Measurements from ENCODE around the gene SHISA5. TPM values are rescaled to one million over a fixed set of nuclear protein-coding genes. Genes with fewer than 3 reads are reported as not detected.
A peak's percentile ranks its signal among the peaks of the same experiment; 100 is the strongest.

Gene SHISA5
- total and polyA plus RNA-seq, 2 of the 4 experiments (the other 2 are of a cell fraction) = 82.3 to 162 TPM

- TF ChIP-seq SMC3 (IDR thresholded peaks at IDR 0.05; ENCODE audit: low read depth, low read length) (no peak), MAZ (IDR thresholded peaks at IDR 0.05; ENCODE audit: borderline replicate concordance, low read depth, low read length) (no peak), MXI1 (IDR thresholded peaks at IDR 0.05; ENCODE audit: borderline replicate concordance, low read depth, low read length) (no peak), FOS (IDR thresholded peaks at IDR 0.05; ENCODE audit: low read depth, low read length) (no peak), BHLHE40 (IDR thresholded peaks at IDR 0.05; ENCODE audit: low read depth, low read length) (no peak), CTCF (conservative IDR thresholded peaks at IDR 0.05; ENCODE audit: low read depth, low read length) (no peak), RCOR1 (IDR thresholded peaks at IDR 0.05; ENCODE audit: insufficient replicate concordance, low read length) (no peak), RAD21 (IDR thresholded peaks at IDR 0.05; ENCODE audit: low read length) (no peak), CEBPB (IDR thresholded peaks at IDR 0.05; ENCODE audit: low read depth, low read length) (no peak), USF2 (IDR thresholded peaks at IDR 0.05; ENCODE audit: low read depth, low read length) (no peak), MAFK (IDR thresholded peaks at IDR 0.05; ENCODE audit: low read depth, low read length) (no peak), CHD1 (IDR thresholded peaks at IDR 0.05; ENCODE audit: low read depth, low read length) (no peak), NFE2L2 (IDR thresholded peaks at IDR 0.05; ENCODE audit: low read depth, low read length) (no peak), RFX5 (IDR thresholded peaks at IDR 0.05; ENCODE audit: low read depth, low read length) (no peak), POLR2A (IDR thresholded peaks at IDR 0.05; ENCODE audit: low read depth, low read length) (no peak)
- Histone ChIP-seq H3K79me1 (ENCODE audit: low read depth in 1 of 2, low read length in 2 of 2) (peaks cover 4 to 65% of the 10 kb centered on the region in 2 experiments; a peak in 3 of 4 replicates), H2AFZ (replicated peaks; ENCODE audit: low read length, poor library complexity) (no peak overlapping the region), H3K23ac (ENCODE audit: low read depth, low read length) (no peak overlapping the region), H3K27ac (ENCODE audit: insufficient read depth, low read length) (no peak overlapping the region), H3K27me3 (ENCODE audit: control insufficient read depth, insufficient read depth, low read length) (no peaks in the 10 kb centered on the region), H3K4me1 (ENCODE audit: control insufficient read depth, insufficient read depth, low read length) (peaks cover 24% of the 10 kb centered on the region), H3K14ac (replicated peaks; ENCODE audit: low read depth, low read length) (no peak overlapping the region), H2BK15ac (ENCODE audit: low read depth, low read length) (no peak overlapping the region), H2BK120ac (ENCODE audit: low read depth, low read length) (no peak overlapping the region), H3K9ac (ENCODE audit: low read depth, low read length) (no peak overlapping the region), H3K56ac (ENCODE audit: extremely low read depth, insufficient read depth, low read length) (no peak overlapping the region), H3K36me3 (ENCODE audit: control insufficient read depth, insufficient read depth, low read length) (peaks cover 34% of the 10 kb centered on the region), H2BK20ac (ENCODE audit: low read depth, low read length) (no peak overlapping the region), H4K91ac (ENCODE audit: insufficient read depth, low read depth, low read length) (no peak overlapping the region), H3K9me1 (ENCODE audit: insufficient read depth, low read length) (peaks cover 10% of the 10 kb centered on the region; the same call in 1 of the 2 replicates), H3K4ac (ENCODE audit: low read depth, low read length) (no peak overlapping the region), H2BK5ac (ENCODE audit: low read depth, low read length, poor library complexity, severe bottlenecking) (no peak overlapping the region), H4K20me1 (ENCODE audit: insufficient read depth, low read length) (no peaks in the 10 kb centered on the region; the same call in 1 of the 2 replicates), H3K18ac (ENCODE audit: low read depth, low read length) (no peak overlapping the region), H4K5ac (ENCODE audit: low read depth, low read length) (no peak overlapping the region), H2AK9ac (replicated peaks; ENCODE audit: low read depth, low read length, poor library complexity) (peak overlapping the region; percentile 53), H2AK5ac (ENCODE audit: low read depth, low read length) (no peak overlapping the region), H3K4me2 (ENCODE audit: low read depth, low read length) (no peak overlapping the region), H3K9me3 (ENCODE audit: control insufficient read depth, insufficient read depth, low read length) (no peaks in the 10 kb centered on the region), H3K4me3 (ENCODE audit: insufficient read depth, low read depth, low read length) (no peak overlapping the region), H4K8ac (ENCODE audit: low read depth in 2 of 2, low read length in 2 of 2) (no peak overlapping the region; a peak in 1 of 4 replicates)
- in situ Hi-C loops (cut with MboI; ENCODE audit: low sequenced_read_pairs) = loop anchor here (5.0 to 10.0 kb wide), 2 partner anchors 89 to 196 kb away; partner anchors contain the start of genes CELSR3 and PFKFB4
- no TSS peak for BruUV-seq (replicated peaks)
- POLR2A ChIA-PET (ENCODE audit: unreplicated experiment) = no interaction called here
- no peak for DNase-seq
- intact Hi-C loops (cut with micrococcal nuclease) = loop anchor here (5.0 kb wide), 1 partner anchor 219 kb away; the partner anchor contains the start of gene NCKIPSD
- 78% methylated on average over 5 of the region's 8 CpGs; no CpG with 5 or more reads in 1 of the 2 experiments for WGBS, 2 experiments (ENCODE audit: extremely low coverage in 2 of 2, insufficient read length in 1 of 2)
- no peak for ATAC-seq (ENCODE audit: low read depth)
- dilution Hi-C loops (cut with HindIII; ENCODE audit: low sequenced_read_pairs, unreplicated experiment) = no loop called here
- CTCF ChIA-PET = no interaction called here
Measured at GRCh38 chr3:48468329-48468731, 35.6 kb downstream of the SHISA5 start.
